ENCODE measurements around the gene DOHH. TPM values are rescaled to one million over a fixed set of nuclear protein-coding genes. Genes with fewer than 3 reads are reported as not detected.
"Not testable (repeated sequence)": the region's sequence is repeated elsewhere in the genome, so short reads cannot be mapped to it uniquely, and the experiment has no call there.

DOHH gene
- total RNA-seq, 1 donor from 2014 or later: 11.1 TPM

DNA sequence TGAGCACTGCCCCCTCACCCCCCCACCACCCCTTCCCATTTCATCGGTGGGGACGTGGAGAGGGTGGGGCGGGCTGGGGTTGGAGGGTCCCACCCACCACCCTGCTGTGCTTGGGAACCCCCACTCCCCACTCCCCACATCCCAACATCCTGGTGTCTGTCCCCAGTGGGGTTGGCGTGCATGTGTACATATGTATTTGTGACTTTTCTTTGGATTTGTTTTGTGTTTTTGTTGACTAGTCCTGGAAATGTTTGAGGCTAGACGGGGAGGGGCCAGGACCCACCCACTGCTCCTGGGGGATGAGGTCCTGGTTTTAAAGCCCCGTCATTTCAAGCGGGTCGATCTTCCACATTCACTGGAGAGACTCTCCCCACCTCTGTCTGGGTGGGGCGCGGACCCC, 35.5 kb upstream of the DOHH start:
- DNase-seq (ENCODE audit: missing footprints) (no peak), ATAC-seq (no peak)
- intact Hi-C loops (cut with DNase I): no loop called here

- intact Hi-C loops (cut with DNase I): no loop called here
- DNase-seq (ENCODE audit: missing footprints) (no peak), ATAC-seq (no peak)
Observed at GRCh38 chr19:3535563-3535965, 35.1 kb upstream of the DOHH start.

- ATAC-seq: no peak
- intact Hi-C loops (cut with DNase I): no loop called here
- DNase-seq (ENCODE audit: missing footprints): no peak
Observed at GRCh38 chr19:3535235-3535535, 34.7 kb upstream of the DOHH start.

DNA sequence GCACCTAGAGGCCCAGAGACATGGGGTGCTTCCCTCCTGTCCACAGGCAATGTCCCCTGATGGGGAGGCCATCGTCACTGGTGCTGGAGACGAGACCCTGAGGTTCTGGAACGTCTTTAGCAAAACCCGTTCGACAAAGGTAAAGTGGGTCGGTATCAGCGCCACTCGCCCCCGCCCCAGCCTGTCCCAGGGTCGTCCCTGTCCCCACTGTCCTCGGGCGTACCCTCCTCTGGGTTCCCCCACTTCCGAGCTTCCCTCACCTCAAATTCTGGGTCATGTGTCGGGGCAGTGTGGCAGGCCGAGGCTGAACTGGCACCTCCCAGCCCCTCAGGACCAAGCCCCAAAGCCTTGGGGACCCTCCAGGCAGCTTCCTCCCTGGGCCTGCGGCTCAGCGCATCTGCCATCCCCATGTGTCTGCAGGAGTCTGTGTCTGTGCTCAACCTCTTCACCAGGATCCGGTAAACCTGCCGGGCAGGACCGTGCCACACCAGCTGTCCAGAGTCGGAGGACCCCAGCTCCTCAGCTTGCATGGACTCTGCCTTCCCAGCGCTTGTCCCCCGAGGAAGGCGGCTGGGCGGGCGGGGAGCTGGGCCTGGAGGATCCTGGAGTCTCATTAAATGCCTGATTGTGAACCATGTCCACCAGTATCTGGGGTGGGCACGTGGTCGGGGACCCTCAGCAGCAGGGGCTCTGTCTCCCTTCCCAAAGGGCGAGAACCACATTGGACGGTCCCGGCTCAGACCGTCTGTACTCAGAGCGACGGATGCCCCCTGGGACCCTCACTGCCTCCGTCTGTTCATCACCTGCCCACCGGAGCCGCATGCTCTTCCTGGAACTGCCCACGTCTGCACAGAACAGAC, 34.1 kb upstream of the DOHH start:
- no peak for ATAC-seq
- no peak for DNase-seq (ENCODE audit: missing footprints)
- intact Hi-C loops (cut with DNase I): no loop called here

DNA sequence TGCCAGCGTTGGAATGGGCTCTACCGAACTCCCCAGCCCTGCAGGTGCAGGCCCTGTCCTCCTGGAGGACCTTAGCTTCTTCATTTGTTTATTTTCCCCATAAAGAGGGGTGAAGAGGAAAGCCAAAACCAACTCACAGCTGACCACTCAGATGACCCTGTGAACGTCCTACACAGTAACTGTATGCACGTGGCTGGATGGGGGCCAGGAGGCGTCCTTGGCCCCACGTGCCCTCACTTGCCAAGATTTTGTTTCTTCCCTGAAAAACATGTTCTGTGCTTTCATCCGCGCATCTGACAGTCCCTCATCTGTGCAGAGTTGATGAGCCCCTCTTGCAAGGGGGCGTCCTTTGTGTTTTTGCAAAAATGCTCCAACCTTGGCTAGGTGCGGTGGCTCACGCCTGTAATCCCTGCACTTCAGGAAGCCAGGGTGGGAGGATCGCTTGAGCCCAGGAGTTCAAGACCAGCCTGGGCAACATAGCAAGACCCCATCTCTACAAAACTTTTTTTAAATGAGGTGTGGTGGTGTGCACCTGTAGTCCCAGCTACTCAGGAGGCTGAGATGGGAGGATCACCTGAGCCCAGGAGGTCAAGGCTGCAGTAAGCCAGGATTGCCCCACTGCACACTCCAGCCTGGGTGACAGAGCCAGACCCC, 33.2 kb upstream of the DOHH start:
- DNase-seq (ENCODE audit: missing footprints): no peak
- ATAC-seq: no peak
- intact Hi-C loops (cut with DNase I): no loop called here

GRCh38 chr19:3533033-3533432, 32.6 kb upstream of the DOHH start:
- ATAC-seq (no peak), DNase-seq (ENCODE audit: missing footprints) (no peak)
- intact Hi-C loops (cut with DNase I): no loop called here

- ATAC-seq (no peak), DNase-seq (ENCODE audit: missing footprints) (no peak)
- intact Hi-C loops (cut with DNase I): no loop called here
Observed at GRCh38 chr19:3532154-3532786, 31.8 kb upstream of the DOHH start.

DNA sequence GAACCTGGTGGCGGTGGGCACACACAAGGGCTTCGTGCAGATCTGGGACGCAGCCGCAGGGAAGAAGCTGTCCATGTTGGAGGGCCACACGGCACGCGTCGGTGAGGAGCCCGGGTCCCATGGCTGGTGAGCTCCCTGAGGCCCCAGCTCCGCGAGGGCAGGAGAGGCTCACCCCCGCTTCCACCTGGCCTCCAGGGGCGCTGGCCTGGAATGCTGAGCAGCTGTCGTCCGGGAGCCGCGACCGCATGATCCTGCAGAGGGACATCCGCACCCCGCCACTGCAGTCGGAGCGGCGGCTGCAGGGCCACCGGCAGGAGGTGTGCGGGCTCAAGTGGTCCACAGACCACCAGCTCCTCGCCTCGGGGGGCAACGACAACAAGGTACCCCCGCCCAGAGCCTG, 31.2 kb upstream of the DOHH start:
- DNase-seq (ENCODE audit: missing footprints) (no peak), ATAC-seq (no peak)
- intact Hi-C loops (cut with DNase I): no loop called here

DNA sequence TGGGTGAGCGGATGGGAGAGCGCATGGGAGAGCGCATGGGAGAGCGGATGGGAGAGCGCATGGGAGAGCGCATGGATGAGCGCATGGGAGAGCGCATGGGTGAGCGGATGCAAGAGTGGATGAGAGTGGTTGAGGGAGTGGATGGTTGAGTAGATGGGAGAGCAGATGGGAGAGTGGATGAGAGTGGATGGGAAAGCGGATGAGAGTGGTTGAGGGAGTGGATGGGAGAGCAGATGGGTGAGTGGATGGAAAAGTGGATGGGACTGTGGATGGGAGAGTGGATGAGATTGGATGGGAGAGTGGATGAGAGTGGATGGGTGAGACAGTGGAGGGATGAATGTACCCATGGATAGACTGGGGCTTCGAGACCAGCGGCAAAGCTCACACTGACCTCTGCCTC, 29.9 kb upstream of the DOHH start:
- intact Hi-C loops (cut with DNase I): no loop called here
- no peak for DNase-seq (ENCODE audit: missing footprints)
- no peak for ATAC-seq

DNA sequence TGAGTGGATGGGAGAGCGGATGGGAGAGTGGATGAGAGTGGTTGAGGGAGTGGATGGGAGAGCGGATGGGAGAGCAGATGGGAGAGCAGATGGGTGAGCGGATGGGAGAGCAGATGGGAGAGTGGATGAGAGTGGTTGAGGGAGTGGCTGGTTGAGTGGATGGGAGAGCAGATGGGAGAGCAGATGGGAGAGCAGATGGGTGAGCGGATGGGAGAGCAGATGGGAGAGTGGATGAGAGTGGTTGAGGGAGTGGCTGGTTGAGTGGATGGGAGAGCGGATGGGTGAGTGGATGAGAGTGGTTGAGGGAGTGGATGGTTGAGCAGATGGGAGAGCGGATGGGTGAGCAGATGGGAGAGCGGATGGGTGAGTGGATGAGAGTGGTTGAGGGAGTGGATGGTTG, 28.8 kb upstream of the DOHH start:
- DNase-seq (ENCODE audit: missing footprints); intact Hi-C loops (cut with DNase I); ATAC-seq: not testable (repeated sequence)

DNA sequence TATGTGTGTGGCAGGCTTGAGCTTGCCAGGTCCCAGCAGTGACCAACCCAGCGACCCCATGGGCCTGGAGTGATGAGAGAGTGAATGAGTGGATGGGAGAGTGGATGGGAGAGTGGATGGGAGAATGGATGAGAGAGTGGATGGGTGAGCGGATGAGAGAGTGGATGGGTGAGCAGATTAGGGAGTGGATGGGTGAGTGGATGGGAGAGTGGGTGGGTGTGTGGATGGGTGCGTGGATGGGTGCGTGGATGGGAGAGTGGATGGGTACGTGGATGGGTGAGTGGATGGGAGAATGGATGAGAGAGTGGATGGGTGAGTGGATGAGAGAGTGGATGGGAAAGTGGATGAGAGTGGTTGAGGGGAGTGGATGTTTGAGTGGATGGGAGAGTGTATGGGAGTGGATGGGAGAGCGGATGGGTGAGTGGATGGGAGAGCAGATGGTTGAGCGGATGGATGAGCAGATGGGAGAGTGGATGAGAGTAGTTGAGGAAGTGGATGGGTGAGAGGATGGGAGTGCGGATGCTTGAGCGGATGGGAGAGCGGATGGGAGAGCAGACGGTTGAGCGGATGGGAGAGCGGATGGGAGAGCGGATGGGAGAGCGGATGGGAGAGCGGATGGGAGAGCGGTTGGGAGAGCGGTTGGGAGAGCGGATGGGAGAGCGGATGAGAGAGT, 28.2 kb upstream of the DOHH start:
- intact Hi-C loops (cut with DNase I): no loop called here
- no peak for ATAC-seq
- no peak for DNase-seq (ENCODE audit: missing footprints)

DNA sequence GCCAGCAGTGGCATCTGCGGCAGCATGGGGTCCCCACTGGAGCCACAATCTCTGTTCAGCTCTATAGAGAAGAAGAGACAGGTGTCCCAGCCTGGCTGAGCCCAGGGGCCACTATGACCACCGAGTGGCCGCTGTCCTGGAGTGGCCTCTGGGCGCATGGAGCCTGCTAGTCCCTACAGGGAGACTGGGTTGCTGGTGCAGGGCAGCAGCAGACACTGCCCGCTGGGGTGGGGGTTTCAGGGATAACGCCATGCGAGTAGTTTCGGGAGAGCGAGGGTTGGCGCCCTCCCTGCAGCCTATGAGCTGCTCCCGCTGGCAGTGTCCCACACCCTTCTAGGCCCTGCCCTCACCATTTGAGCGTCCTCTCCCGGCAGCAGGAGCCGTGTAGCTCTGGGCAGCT, 27.6 kb upstream of the DOHH start:
- DNase-seq (ENCODE audit: missing footprints) (no peak), ATAC-seq (no peak)
- intact Hi-C loops (cut with DNase I): no loop called here

GRCh38 chr19:3527238-3527910, 26.9 kb upstream of the DOHH start:
- DNase-seq (ENCODE audit: missing footprints): no peak
- ATAC-seq: no peak
- intact Hi-C loops (cut with DNase I): no loop called here

DNA sequence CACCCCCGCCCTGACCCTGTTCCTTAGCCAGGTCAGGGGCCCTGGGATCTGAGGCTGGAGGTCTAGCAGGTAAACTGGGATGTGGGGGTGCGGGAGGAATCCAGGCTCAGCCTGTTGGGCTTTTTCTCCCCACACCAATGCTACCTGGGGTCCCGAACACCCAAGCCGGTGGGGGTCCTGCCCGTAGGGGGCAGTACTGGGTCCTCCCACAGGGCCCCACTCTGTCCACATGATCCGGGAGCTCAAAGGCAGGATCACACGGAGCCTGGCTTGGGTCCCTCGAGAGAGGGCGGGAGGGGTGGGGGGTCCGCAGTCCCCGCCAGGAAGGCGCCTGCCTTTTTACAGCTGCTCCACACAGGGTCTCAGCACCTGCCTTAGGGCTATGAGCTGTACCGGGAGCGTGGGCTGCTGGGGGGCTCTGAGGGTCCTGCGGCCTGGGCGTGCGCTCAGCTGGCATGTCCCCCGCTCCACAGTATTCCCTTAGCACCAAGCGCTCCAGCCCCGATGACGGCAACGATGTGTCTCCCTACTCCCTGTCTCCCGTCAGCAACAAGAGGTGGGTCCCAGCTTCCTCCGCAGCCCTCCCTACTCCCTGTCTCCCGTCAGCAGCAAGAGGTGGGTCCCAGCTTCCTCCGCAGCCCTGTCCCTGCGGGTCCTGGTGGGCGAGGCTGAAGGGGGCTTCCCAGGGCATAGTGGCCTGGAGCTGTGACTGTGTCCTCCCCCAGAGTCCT, 26.2 kb upstream of the DOHH start:
- intact Hi-C loops (cut with DNase I): no loop called here
- ATAC-seq (no peak), DNase-seq (ENCODE audit: missing footprints) (no peak)

GRCh38 chr19:3524904-3525451, 24.5 kb upstream of the DOHH start:
- DNase-seq (ENCODE audit: missing footprints) (no peak), ATAC-seq (no peak)
- intact Hi-C loops (cut with DNase I): no loop called here

DNA sequence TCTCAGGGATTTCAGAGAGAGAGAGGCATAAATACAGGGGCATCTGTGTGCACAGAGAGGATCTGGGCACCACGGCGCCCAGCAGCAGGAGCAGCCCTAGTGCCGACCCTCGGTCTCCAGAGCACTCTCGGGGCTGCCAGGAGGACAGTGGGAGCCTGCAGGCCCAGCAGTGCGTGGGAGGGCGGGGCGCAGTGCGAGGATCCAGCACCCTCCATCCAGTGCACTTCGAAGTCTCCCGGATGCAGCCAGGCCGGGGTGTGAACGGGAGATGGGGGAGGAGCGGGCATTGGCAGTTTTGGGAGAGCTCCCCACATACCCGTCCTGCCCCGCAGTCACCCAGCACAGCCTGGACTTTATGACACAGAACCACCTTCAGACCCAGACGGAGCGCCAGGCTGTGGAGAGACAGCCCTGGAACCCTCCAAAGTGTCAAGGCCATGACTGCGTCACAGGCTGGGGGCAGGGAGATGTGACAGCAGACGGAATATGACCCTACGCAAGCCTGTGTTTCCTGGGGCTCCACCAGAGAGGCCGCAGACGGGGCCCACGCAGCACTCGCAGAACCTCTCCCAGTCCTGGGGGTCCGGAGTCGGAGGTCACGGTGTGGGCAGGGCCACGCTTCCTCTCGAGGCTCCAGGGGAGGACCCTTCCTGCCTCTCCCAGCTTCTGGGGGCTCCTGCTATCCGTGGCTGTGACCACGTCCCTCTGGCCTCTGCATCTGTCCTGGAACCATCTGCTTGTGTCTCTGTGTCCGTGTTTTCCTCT, 23.8 kb upstream of the DOHH start:
- intact Hi-C loops (cut with DNase I): no loop called here
- ATAC-seq (no peak), DNase-seq (ENCODE audit: missing footprints) (no peak)

- intact Hi-C loops (cut with DNase I): no loop called here
- no peak for DNase-seq (ENCODE audit: missing footprints)
- ATAC-seq: no peak
Observed at GRCh38 chr19:3523361-3524077, 23.0 kb upstream of the DOHH start.
